H1 (cell line): ENCODE measurements around the gene SOX6. TPM values are rescaled to one million over a fixed set of nuclear protein-coding genes. Genes with fewer than 3 reads are reported as not detected.

Experiments used
- CREB1 ChIP-seq: IDR thresholded peaks from 2 replicates; pipeline ENCODE4 v1.6.1; 2012; ENCODE audit warnings: inconsistent platforms
- CTBP2 ChIP-seq: IDR thresholded peaks from 2 replicates; pipeline ENCODE4 v1.7.0; 2011; ENCODE audit warnings: borderline replicate concordance, mild to moderate bottlenecking, moderate library complexity, mixed read lengths, low read length; ENCODE audit not compliant: insufficient read depth, insufficient read length
- POU5F1 ChIP-seq: IDR thresholded peaks from 2 replicates; pipeline ENCODE4 v1.6.1; 2011; ENCODE audit warnings: low read depth, mild to moderate bottlenecking, low read length, moderate library complexity
- polyA plus RNA-seq, 7 experiments: library from polyadenylated mRNA; depleted of rRNA in 3 of 7; stranded (reverse) in 5 of 7; unstranded in 2 of 7; fragments of >200 nt in 5 of 7; fragments of 200-250 nt in 2 of 7; gene quantifications; 1 replicate in 5 of 7; 2 replicates in 1 of 7; 4 replicates in 1 of 7; pipeline versions ENCODE4 v1.2.1 to v1.2.3, GENCODE V29; 2011 to 2013; ENCODE audit warnings: missing spikeins in 2 of 7, mixed read lengths in 2 of 7
- total RNA-seq: library from RNA; stranded (reverse); fragmentation: NEBNext Ultra II Directional; extraction: Animal tissue kit (Norgen Biotek cat#: 25700); gene quantifications from 2 replicates; pipeline ENCODE4 v1.2.1, GENCODE V29; 2021

The SOX6 gene
- total and polyA plus RNA-seq, 2 of the 8 experiments (the other 6 are each of a cell fraction or from before 2014, with no cell fraction given) = 0.09 TPM; not detected in 1

DNA sequence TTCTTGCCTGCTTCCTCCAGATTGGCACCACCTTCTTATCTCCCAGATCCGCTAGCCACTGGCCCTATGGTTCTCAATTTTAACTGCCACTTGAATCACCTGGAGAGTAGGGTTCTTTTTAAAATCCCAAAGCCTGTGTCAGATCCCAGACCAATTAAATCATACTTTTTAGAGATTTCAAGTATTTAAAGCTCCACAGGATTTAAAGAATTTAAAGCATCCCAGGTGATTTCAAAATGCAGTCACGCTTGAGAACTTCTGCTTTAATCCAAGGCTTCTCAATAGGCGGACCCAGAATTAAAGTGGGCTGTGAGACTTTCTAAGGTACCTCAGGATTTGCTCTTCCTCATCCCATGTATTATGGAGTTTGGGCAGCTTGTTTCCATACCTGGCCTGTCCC lies 400.0 kb downstream of the SOX6 start (continued):
- no peak for TF ChIP-seq POU5F1
- TF ChIP-seq CREB1 = no peak
- no peak for TF ChIP-seq CTBP2
